Gastrocnemius medialis (tissue), 4 donors: ENCODE data around the gene KANK2. TPM values are rescaled to one million over a fixed set of nuclear protein-coding genes. Genes with fewer than 3 reads are reported as not detected.

Experiments
- ATAC-seq, 2 donors: fragments of 150-250 bp; one replicate each; pipeline ENCODE4 v1.9.1; 2016
- DNase-seq, 2 donors: peaks; one replicate each; pipeline ENCODE4 v3.0.0-alpha.2; 2019
- H3K27ac ChIP-seq, 4 donors: fragments of 200-600 bp; sonication (generic); 1 replicate in 1 of 4; 2 replicates in 3 of 4; pipeline ENCODE4 v1.5.1; 2016 to 2018; ENCODE audit warnings: mild to moderate bottlenecking in 2 of 4, moderate library complexity in 1 of 4
- H3K27me3 ChIP-seq, 3 donors: fragments of 200-600 bp; sonication (generic) in 2 of 3; 1 replicate in 1 of 3; 2 replicates in 2 of 3; pipeline versions ENCODE4 v1.5.1 to v1.6.0; 2016 to 2019; ENCODE audit warnings: mild to moderate bottlenecking in 1 of 3, moderate library complexity in 1 of 3
- H3K36me3 ChIP-seq, 2 donors: fragments of 200-600 bp; sonication (generic) in 1 of 2; one replicate each; pipeline ENCODE4 v1.5.1; 2017 to 2018
- H3K4me1 ChIP-seq, 2 donors: fragments of 200-600 bp; sonication (generic) in 1 of 2; one replicate each; pipeline ENCODE4 v1.5.1; 2016 to 2017; ENCODE audit warnings: mild to moderate bottlenecking in 2 of 2
- H3K4me3 ChIP-seq, 4 donors: fragments of 200-600 bp; sonication (generic) in 3 of 4; 1 replicate in 1 of 4; 2 replicates in 3 of 4; pipeline ENCODE4 v1.5.1; 2016 to 2019; ENCODE audit warnings: mild to moderate bottlenecking in 2 of 4
- H3K9me3 ChIP-seq, 3 donors: fragments of 200-600 bp; sonication (generic) in 2 of 3; 1 replicate in 1 of 3; 2 replicates in 2 of 3; pipeline ENCODE4 v1.5.1; 2016 to 2019
- POLR2A ChIP-seq, 2 donors: fragments of 450-650 bp; IDR thresholded peaks; one replicate each; pipeline ENCODE4 v1.6.1; 2017; ENCODE audit warnings: antibody characterized with exemption in 2 of 2, mild to moderate bottlenecking in 2 of 2, moderate library complexity in 2 of 2
- in situ Hi-C, 4 donors: fragments of 200-750 bp; cut with MboI; loops; one replicate each; pipeline versions ENCODE4 v1.15.0 to v1.8.0; 2017; ENCODE audit warnings: low sequenced_read_pairs in 4 of 4
- intact Hi-C: fragments of 100-400 bp; cut with DNase I; formaldehyde crosslinking; loops from one replicate; pipeline ENCODE4 v1.15.1; 2023; ENCODE audit warnings: low total_unique reads
- total RNA-seq, 4 donors: library from RNA; depleted of rRNA; stranded (reverse); fragments of >200 nt; gene quantifications; one replicate each; pipeline versions ENCODE4 v1.1.0 to v1.2.3, GENCODE V29; 2016
- TF ChIP-seq, protein P1 (sequence below), 5 experiments: fragments of 450-650 bp in 3 of 5; fragments of 200-600 bp in 2 of 5; sonication (generic) in 2 of 5; IDR thresholded peaks in 4 of 5; conservative IDR thresholded peaks in 1 of 5; 1 replicate in 4 of 5; 2 replicates in 1 of 5; pipeline ENCODE4 v1.5.1; 2016 to 2019; ENCODE audit warnings: antibody characterized with exemption in 5 of 5, mild to moderate bottlenecking in 3 of 5, moderate library complexity in 3 of 5

KANK2 gene
- total RNA-seq, 4 donors from 2014 or later = 37.7 to 192 (median 149) TPM

GRCh38 chr19:11136400-11137101, 60.8 kb downstream of the KANK2 start:
- no peak overlapping the region for H3K4me3 ChIP-seq
- no peaks in the 10 kb centered on the region for H3K36me3 ChIP-seq
- no peaks in the 10 kb centered on the region for H3K9me3 ChIP-seq
- peaks cover 10 to 28% of the 10 kb centered on the region in 2 donors for H3K4me1 ChIP-seq
- in situ Hi-C loops = loop anchor here in 3 of 4 donors (5.0 to 10.0 kb wide), 3 partner anchors 66 to 192 kb away; no protein-coding TSS in a partner anchor
- peak overlapping the region in 1 of 4 donors; percentile 84 for H3K27ac ChIP-seq
- intact Hi-C loops = loop anchor here (1.0 to 10.0 kb wide), 3 partner anchors 67 to 448 kb away; no protein-coding TSS in a partner anchor
- ATAC-seq (no peak), DNase-seq (no peak)
- H3K27me3 ChIP-seq = no peaks in the 10 kb centered on the region
- TF ChIP-seq, protein P1, sequence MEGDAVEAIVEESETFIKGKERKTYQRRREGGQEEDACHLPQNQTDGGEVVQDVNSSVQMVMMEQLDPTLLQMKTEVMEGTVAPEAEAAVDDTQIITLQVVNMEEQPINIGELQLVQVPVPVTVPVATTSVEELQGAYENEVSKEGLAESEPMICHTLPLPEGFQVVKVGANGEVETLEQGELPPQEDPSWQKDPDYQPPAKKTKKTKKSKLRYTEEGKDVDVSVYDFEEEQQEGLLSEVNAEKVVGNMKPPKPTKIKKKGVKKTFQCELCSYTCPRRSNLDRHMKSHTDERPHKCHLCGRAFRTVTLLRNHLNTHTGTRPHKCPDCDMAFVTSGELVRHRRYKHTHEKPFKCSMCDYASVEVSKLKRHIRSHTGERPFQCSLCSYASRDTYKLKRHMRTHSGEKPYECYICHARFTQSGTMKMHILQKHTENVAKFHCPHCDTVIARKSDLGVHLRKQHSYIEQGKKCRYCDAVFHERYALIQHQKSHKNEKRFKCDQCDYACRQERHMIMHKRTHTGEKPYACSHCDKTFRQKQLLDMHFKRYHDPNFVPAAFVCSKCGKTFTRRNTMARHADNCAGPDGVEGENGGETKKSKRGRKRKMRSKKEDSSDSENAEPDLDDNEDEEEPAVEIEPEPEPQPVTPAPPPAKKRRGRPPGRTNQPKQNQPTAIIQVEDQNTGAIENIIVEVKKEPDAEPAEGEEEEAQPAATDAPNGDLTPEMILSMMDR (IDR thresholded peaks at IDR 0.05 in 4 of 5, conservative IDR thresholded peaks at IDR 0.05 in 1 of 5) = no peak
- no peak for TF ChIP-seq POLR2A (IDR thresholded peaks at IDR 0.05)

DNA sequence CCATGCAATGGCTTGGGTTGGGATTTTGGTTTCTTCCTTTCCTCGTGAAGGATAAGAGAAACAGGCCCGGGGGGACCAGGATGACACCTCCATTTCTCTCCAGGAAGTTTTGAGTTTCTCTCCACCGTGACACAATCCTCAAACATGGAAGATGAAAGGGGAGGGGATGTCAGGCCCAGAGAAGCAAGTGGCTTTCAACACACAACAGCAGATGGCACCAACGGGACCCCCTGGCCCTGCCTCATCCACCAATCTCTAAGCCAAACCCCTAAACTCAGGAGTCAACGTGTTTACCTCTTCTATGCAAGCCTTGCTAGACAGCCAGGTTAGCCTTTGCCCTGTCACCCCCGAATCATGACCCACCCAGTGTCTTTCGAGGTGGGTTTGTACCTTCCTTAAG, 65.9 kb downstream of the KANK2 start:
- Histone ChIP-seq H3K4me3 (no peak overlapping the region), H3K27ac (peak overlapping the region in 3 of 4 donors; percentile 52 to 58 (median 54)), H3K4me1 (no peaks in the 10 kb centered on the region), H3K27me3 (no peaks in the 10 kb centered on the region), H3K9me3 (no peaks in the 10 kb centered on the region), H3K36me3 (no peaks in the 10 kb centered on the region)
- in situ Hi-C loops = loop anchor here in 3 of 4 donors (5.0 to 10.0 kb wide), 4 partner anchors 71 to 187 kb away; no protein-coding TSS in a partner anchor
- no peak for DNase-seq
- no peak for TF ChIP-seq POLR2A (IDR thresholded peaks at IDR 0.05)
- TF ChIP-seq, protein P1 (IDR thresholded peaks at IDR 0.05 in 4 of 5, conservative IDR thresholded peaks at IDR 0.05 in 1 of 5) = no peak
- no peak for ATAC-seq
- intact Hi-C loops = loop anchor here (1.0 to 10.0 kb wide), 3 partner anchors 95 to 453 kb away; no protein-coding TSS in a partner anchor

GRCh38 chr19:11130824-11131455, 66.4 kb downstream of the KANK2 start:
- H3K4me3 ChIP-seq = no peak overlapping the region
- H3K27me3 ChIP-seq = no peaks in the 10 kb centered on the region
- DNase-seq (peak; percentile 52 to 70), ATAC-seq (peak; percentile 70 to 87)
- TF ChIP-seq, protein P1 (IDR thresholded peaks at IDR 0.05 in 4 of 5, conservative IDR thresholded peaks at IDR 0.05 in 1 of 5) = peak; percentile 67 to 91 (median 83)
- no peak for TF ChIP-seq POLR2A (IDR thresholded peaks at IDR 0.05)
- intact Hi-C loops = loop anchor here (1.0 to 10.0 kb wide), 3 partner anchors 95 to 454 kb away; no protein-coding TSS in a partner anchor
- H3K4me1 ChIP-seq = no peaks in the 10 kb centered on the region
- no peaks in the 10 kb centered on the region for H3K36me3 ChIP-seq
- no peaks in the 10 kb centered on the region for H3K9me3 ChIP-seq
- H3K27ac ChIP-seq = peak overlapping the region in 3 of 4 donors; percentile 52 to 58 (median 54)
- in situ Hi-C loops = loop anchor here in 3 of 4 donors (5.0 to 10.0 kb wide), 4 partner anchors 71 to 186 kb away; no protein-coding TSS in a partner anchor

DNA sequence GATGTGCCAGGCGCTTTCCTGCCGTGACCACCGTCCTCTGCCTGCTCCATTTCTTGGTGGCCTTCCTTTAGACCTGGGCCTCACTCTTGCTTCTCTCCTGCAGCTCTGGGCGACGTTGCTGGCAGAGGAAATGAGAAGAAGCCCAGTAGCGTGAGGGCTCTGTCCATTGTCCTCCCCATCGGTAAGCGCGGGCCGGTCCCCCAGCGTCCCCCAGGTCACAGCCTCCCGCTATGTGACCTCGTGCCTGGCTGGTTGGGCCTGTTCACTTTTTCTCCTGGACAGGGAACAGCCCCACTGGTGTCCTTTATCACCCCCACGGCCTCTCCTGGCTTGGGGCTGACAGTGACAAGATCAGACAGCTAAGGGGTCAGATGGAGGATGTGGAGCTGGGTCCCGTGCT, 69.4 kb downstream of the KANK2 start:
- Histone ChIP-seq H3K27me3 (no peaks in the 10 kb centered on the region), H3K4me3 (no peak overlapping the region), H3K9me3 (no peaks in the 10 kb centered on the region), H3K36me3 (peaks cover 0 to 4% of the 10 kb centered on the region in 2 donors), H3K27ac (no peak overlapping the region), H3K4me1 (no peaks in the 10 kb centered on the region)
- in situ Hi-C loops (loop anchor here in 3 of 4 donors (5.0 to 10.0 kb wide), 3 partner anchors 91 to 193 kb away; no protein-coding TSS in a partner anchor), intact Hi-C loops (no loop called here)
- TF ChIP-seq, protein P1 (IDR thresholded peaks at IDR 0.05 in 4 of 5, conservative IDR thresholded peaks at IDR 0.05 in 1 of 5) = no peak
- TF ChIP-seq POLR2A (IDR thresholded peaks at IDR 0.05) = no peak
- no peak for DNase-seq
- ATAC-seq = no peak
